ENCODE measurements around the gene TSHZ2.

The TSHZ2 gene

DNA sequence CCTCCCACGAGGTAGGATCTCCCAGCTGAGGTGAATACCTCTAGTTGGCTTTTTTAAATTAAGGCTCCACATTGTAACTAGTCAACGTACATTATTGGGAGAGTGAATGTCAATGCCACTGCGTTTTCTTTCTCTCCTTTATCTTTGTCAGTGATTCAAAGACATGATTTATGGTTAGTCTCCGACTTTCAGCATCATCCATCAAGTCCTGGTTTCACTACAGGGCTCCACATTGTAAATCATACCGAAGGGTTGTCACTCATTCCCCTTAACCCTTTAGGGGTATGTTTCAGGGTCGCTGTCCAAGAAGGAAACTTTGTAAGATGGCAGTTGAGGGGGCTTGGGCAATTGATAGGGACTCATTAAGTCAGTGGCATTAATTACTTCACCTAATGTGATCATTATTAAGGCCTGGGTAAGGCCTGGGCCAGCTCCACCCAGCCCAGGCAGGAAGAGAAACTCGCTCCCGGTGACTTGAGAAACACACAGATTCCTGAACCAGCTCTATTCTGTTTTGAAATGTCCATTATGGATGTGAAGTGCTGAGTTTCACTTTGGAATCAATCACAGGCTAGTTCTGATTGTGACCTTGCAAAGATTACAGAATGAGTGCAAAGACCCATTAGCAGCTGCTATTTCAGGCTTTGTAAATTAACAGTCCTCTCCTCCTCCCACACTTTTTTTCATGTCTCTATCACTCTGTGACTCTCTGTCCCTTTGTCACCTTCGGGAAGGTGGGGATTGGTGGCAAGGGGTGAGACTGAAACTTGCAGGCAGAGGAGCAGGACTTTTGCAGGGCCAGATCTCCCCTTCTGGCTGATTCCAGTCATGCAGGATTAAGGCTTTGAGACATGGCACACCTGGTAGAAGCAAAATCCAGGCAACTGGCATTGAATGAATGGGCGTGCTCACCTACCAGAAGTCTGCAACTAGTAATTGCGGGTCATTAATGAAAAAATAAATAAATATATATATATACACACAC, 222.4 kb downstream of the TSHZ2 start:
- no peak for DNase-seq (ENCODE audit: low read depth in 2 of 3, low spot score in 2 of 3)

DNA sequence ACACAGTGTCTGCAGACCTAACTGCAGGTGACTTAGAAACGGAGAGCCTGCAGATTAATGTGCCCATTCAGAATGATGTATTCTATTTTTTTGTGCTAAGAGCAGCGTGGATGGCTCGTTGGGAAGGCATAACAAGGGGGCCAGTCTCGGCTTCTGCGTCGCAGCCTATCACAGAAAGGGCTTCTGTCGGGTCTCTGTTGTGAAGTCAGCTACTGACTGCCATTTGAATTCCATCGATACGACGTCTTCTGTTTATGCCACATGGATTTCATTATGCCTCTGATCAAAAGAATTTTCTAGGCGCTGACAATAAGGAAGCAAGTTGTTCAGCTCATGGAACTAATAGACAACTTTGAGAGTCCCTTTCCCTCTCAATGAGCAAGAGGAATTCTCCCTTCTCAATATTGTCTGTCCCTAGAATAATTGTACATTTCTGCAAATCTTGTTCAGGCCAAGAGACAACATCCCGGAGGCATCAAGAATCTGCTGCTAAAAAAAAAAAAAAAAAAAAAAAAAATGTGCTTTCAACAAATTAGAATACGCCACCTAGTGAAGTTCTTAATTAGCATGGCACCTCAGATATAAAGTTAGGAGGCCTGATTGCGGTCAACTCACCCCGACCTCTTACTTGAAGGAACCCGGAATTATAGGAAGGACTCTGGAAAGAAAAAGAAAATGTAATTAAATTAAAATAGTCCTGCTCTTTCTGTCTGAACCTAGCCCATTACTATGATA, 223.9 kb downstream of the TSHZ2 start:
- no peak for DNase-seq (ENCODE audit: low read depth in 2 of 3, low spot score in 2 of 3)

DNA sequence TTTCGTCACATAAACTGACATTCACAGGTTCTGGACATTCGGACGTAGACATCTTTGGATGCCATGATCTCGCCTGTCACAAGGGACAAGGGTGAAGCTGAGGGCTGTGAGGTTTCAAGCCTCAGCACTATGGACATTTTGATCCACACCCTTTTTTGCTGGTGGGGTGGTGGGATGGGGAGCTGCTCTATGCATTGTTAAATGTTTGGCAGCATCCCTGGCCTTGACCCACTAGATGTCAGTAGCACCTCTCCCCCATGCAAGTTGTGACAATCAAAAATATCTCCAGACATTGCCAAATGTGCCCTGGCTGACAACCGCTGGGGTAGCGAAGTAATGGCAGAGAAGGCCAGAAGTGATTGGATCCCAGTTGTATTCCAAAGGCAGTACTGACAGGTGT, 229.4 kb downstream of the TSHZ2 start:
- no peak for DNase-seq (ENCODE audit: low read depth in 2 of 3, low spot score in 2 of 3)

DNA sequence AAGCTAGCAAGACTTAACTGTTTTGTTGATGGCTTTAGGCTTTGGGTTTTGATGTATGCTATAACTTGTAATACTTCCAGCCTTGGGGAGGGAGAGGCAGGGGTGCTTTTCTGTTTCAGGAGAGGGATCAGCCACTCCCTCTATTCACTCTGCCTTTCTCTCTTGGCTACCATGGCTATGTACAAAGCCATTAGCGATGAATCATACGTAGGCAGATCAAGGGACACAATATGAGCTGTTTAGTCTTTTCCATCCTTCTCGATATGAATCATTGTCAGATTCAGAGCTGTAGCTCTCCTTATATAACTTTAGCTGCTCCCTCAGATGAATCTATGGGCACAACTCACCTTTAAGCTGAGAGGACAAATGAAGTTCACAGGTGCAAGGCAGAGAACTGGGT, 230.6 kb downstream of the TSHZ2 start:
- DNase-seq (ENCODE audit: low read depth in 2 of 3, low spot score in 2 of 3), result no peak

DNA sequence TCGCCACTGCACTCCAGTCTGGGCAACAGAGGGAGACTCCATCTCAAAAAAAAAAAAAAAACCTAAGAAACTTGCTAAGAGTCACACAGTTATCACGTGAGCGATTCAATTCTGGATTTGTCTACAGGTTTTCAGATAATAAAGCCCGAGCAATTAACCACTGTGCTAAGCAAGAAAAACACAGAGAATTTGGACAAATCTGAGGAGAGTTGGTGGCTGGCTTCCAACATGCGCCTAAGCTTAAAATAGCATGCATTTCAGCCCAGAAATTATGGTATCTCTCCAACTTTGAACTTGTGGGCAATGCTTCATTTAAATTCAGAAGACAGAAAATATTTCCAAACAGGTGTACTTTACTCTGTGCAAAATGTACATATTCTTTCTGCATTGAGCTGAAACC, 232.9 kb downstream of the TSHZ2 start:
- DNase-seq (ENCODE audit: low read depth in 2 of 3, low spot score in 2 of 3), result no peak

DNA sequence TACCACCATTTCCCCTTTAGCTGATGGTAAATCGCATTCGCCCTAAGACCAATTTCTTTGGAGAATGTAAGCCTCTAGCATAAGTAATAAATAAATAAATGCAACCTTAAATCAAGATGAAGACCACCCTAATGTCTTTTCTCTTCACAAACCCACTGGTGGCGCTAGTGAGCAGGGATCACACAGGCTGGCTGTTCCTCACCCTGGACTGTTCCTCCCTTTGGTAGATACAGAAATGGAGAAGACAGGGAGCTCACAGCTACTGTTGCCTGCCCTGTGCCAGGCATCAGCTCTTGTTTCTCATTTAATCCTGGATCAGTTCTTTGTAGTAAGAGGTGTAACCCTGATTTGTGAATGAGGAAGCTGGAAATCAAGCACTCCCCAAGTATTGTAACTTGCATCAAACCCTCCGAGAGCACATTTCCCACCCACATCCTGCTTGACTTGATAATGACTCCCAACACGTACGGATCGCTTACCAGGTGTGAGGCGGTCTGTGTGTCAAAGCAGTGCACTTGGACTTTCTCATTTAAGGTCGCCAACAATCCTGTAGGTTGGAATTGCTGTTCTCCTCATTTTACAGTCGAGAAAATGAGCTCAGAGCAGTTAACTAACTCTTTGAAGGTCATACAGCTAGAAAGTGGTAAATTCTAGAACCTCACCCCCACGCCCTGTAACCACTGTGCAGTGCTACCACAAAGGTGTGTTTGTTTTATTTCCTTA, 236.1 kb downstream of the TSHZ2 start:
- DNase-seq (ENCODE audit: low read depth in 2 of 3, low spot score in 2 of 3), result no peak

DNA sequence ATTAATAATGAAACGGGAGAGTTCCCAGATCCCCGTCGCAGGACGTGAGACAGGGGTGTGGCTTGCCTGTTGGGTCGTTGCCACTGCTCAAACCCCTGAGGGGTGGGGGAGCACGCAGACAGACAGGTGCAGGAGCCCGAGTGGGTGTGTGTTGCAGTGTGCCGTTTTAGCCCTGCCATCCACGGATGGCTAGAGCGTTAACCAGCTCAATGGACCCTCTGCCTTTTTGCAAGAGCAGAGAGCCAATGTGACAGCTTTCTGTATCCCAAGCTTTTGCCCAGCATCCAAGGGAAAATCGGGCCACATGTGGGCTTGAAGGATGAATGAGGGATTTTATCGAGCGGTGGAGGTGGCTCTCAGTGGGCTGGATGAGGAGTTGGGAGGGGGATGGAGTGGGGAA, 237.9 kb downstream of the TSHZ2 start:
- DNase-seq (ENCODE audit: low read depth in 2 of 3, low spot score in 2 of 3), result no peak

DNA sequence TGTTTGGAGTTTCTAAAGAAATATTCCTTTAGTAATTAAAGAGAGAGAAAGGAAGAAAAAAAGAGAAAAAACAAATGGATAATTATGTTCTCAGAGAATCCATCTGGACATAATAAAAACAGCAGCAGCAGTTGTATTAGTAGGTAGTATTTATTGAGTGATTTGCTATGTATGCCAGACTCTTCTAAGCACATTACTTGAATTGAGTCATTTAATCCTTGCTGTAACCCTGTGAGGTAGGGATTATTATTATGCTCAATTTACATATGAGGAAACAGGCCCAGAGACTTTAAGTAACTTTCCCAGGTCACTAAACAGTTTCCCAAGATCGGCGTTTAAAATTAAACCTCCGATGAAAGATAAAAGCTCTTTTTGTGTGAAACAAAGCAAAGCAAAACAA, 238.8 kb downstream of the TSHZ2 start:
- DNase-seq (ENCODE audit: low read depth in 2 of 3, low spot score in 2 of 3), result no peak

DNA sequence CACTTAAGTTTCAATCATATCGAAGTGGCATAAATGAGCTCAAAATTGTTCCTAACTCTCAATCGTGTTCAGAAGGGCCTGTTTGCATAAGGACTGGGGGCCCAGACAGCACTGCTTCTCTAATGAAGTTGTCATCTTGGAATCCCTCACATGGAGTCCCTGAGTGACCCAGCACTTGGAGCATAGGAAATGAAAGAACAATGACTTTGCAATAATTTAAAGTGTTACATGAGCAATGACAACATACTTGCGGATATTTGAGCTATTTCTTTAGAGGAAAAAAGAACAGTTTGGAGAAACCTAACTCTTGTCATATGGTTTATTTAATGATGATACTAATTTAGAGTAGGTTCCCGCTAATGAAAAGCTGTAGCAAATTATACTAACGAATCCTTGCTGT, 239.9 kb downstream of the TSHZ2 start:
- DNase-seq (ENCODE audit: low read depth in 2 of 3, low spot score in 2 of 3), result no peak

DNA sequence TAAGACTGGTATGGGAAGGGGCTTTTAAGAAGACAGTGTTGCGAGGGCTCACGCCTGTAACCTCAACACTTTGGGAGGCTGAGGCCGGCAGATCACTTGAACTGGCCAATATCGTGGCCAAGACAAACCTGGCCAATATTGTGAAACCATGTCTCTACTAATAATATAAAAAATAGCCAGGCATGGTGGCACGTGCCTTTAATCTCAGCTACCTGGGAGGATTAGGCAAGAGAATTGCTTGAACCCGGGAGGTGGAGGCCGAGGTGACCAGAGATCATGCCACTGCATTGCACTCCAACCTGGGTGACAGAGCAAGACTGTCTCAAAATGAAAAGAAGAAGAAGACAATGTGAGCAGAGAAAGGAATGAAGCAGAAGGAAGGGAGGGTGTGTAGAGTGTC, 242.2 kb downstream of the TSHZ2 start:
- DNase-seq (ENCODE audit: low read depth in 2 of 3, low spot score in 2 of 3), result no peak

DNA sequence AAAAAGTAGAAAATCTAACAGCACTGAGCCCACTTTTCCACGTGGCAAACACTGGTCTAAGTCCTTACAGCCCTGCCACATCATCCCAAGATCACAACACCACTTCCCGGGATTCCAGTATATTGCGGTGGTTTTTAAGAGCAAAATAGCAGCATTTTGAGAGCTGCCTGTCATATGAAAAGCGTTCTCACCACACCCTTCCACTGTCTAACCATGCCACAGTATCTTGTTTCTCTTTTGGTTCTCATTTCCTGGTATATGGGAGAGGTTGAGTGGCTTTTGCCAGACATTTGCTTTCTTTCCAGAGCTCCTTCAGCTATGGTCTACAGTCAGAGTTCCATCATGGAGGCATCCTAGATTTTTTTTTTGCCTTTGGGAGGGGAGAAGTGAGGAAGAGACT, 243.0 kb downstream of the TSHZ2 start:
- no peak for DNase-seq (ENCODE audit: low read depth in 2 of 3, low spot score in 2 of 3)

DNA sequence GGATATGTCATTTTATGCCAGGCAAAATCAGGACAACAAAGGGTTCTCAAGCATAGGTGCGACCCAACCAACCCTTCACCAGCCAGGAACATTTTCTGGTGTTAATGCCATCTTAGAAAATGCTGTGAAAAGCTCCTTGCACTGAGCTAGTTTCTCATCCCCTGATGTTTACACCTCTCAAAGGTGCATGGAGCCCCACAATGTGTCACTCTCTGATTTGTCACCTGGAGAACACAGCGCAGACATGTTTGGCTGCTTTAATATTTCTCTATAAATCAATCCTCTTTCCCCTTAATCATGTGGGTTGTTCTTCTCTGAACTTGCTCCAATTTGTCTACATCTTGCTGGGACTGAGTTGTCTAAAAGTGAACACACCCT, 244.3 kb downstream of the TSHZ2 start:
- DNase-seq (ENCODE audit: low read depth in 2 of 3, low spot score in 2 of 3), result no peak

DNA sequence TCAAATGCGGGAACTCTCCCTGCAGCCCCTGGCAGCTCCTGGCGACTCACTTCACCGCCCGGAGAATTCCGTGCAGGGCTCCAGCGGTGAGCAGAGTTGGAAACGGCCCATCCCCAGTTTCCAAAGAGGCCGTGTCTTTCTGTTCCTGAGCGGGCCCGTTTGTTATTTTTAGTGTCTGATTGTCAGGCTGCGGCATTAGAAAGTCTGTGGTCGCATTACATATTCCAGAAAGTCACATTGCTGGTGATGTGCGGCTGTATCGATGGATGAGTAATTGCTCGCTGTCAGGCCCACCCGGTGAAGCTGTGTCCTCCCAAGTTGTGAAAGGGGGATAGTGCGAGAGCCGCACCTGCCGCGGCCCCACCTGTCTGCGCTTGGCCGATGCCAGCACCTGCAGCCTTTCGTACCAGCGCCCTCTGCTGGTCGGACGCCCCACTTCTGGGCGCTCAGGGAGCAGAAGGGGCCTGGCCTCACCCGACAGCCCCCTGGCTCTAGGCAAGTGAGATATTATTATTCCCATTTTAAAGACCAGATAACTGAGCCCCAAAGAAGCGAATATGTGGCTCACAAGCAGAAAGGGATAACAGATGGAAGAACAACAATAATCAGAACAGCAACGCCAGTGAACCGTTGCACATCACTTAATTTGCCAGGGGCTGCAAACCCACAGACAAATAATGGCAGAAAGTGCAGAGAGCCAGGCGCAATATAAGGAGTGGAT, 244.9 kb downstream of the TSHZ2 start:
- peak; percentile 38 to 69 (median 67) for DNase-seq (ENCODE audit: low read depth in 2 of 3, low spot score in 2 of 3)

DNA sequence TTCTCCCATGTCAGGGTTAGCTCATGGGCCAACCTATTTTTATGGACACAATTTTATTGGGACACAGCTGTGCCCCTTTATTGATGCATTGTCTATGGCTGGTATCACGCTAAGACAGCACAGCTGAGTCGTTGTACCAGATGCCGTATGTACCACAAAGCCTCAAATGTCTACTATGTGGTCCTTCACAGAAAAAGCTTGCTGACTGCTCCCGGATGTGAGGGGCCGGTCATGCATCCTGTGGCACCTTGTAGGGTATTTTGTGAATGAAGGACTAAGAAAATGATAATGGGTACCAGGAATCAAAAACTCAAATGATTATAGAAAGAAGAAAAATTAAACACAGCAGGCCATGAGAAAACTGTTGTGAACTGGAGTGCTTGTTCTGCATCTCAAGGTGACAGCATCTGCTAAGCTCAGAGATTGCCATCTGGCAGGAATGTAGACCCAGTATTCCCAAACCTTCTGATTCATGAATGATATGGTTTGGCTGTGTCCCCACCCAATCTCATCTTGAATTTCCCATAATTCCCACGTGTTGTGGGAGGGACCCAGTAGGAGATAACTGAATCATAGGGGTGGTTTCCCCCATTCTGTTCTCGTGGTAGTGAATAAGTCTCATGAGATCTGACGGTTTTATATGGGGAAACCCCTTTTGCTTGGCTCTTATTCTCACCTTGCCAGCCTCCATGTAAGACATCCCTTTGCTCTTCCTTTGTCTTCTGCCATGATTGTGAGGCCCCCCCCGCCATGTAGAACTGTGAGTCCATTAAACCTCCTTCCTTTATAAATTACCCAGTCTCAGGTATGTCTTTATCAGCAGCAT, 248.5 kb downstream of the TSHZ2 start:
- no peak for DNase-seq (ENCODE audit: low read depth in 2 of 3, low spot score in 2 of 3)

DNA sequence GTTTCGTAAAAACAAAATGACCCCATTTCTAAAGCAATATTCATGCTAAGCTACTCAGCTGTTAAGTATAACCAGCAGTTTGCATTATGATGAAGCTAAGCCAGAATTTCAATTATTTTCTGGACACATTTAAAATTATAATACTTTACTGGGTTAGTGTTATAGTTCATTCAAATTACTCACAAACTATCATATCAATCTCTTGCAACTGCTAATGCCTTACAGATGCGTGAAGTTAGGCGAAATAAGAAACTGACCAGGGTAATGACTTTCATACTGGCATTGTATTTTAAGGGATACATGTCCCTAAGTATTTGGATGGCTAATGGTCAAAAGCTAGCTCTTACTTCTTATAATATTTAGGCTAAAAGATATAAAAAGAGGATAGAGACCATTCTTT, 249.6 kb downstream of the TSHZ2 start:
- no peak for DNase-seq (ENCODE audit: low read depth in 2 of 3, low spot score in 2 of 3)

DNA sequence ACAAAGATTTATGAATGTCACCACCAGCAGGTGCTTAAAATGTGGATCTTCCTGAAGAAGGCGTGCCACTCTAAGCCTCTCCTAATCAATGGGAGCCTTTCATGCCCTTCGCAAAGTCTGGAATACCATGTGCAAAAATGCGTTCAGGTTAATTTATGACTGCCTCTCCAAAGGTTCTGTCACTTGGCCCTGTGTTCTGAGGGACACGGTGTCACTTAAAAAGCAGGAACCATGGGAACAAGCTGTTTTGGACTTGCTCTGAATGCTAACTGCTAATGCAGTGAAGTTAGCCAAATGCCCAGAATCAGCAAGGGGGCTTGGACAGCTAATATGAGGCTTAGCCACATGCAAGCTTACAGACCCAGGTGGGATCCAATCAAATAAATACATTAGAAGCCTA, 250.3 kb downstream of the TSHZ2 start:
- DNase-seq (ENCODE audit: low read depth in 2 of 3, low spot score in 2 of 3), result no peak

DNA sequence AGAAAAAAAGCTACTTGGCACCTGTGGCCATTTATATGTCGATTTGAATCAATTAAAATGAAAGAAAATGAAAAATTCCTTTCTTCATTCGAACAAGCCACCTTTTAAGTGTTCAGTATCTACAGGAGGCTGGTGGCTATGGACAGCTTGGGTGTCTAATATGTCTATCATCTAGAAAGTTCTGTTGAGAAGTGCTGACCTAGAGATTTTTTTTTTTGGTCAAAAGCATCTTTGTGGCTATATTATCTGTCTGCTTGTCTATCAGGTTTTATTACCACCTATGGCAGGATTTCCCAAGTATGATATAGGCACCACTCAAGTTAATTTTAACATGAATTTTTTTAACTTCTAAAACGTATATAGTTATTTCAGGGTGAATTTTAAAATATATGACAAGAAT, 250.8 kb downstream of the TSHZ2 start:
- DNase-seq (ENCODE audit: low read depth in 2 of 3, low spot score in 2 of 3), result no peak

DNA sequence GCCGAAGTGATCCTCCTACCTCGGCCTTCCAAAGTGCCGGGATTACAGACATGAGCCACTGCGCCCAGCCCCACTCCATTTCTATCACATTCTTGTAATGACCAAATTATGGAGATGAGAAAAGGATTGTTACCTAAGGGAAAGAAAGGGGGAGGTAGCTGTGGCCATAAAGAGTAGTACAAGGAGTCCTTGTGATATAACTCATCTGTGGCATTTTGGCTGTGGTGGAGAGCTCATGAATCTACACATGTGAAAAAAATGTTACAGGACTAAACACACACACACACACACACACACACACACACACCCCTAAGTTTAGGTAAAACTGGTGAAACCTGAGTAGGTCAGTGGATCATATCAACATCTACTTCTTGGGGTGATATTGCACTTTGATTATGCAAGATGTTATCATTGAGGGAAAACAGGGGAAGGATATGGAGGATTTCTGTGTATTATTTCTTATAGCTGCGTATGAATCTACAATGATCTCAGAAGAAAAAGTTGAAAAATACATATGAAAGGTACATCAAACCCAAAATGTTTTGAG, 251.5 kb downstream of the TSHZ2 start:
- DNase-seq (ENCODE audit: low read depth in 2 of 3, low spot score in 2 of 3), result no peak

DNA sequence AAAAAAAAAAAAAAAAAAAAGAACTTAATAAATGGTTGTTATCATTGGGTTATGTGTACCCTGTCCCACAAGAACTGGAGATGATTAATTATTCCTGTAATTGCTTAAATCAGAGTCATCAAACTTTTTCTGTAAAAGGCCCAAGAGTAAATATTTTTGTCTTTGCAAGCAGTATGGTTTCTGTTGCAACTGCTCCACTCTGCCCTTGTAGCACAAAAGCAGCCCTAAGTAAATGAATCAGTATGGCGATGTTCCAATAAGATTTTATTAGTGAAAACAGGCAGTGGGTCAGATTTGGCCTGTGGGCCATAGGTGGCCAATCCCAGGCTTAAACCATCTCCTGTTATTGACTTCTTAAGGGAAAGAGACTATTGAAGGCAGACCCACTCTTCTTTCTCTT, 252.7 kb downstream of the TSHZ2 start:
- DNase-seq (ENCODE audit: low read depth in 2 of 3, low spot score in 2 of 3), result no peak

DNA sequence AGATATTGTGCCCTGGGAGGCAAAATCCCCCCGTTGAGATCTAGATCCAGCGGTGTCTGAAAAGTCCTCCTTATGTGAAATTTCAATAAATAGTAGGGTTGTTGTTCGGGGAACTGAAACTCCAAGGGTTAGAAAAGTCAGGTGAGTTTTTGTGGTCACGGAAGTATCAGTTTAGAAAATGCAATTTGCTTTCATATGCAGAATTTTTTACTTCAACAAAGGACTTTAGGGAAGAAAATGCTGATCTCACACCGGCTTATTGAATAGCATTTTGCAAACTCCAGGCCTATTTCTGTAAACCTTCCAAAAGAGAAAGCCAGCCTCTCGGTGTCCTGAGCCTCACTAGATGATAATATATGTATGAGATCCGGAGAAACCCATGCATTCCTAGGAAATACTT, 254.7 kb downstream of the TSHZ2 start:
- no peak for DNase-seq (ENCODE audit: low read depth in 2 of 3, low spot score in 2 of 3)
